Fibroblast of skin of scalp (primary cell): ENCODE data around the gene ADARB2.

Experiments used
- DNase-seq: peaks from one replicate; pipeline ENCODE4 v3.0.0-alpha.2; 2013

Gene ADARB2

GRCh38 chr10:1564791-1565190 lies 172.5 kb downstream of the ADARB2 start:
- no peak for DNase-seq

- DNase-seq, result no peak
Observed at GRCh38 chr10:1563028-1563427, 174.3 kb downstream of the ADARB2 start.

GRCh38 chr10:1561731-1562337 lies 175.5 kb downstream of the ADARB2 start:
- DNase-seq, result no peak

GRCh38 chr10:1560535-1561192 lies 176.7 kb downstream of the ADARB2 start:
- DNase-seq, result no peak

GRCh38 chr10:1559761-1560160 lies 177.6 kb downstream of the ADARB2 start:
- DNase-seq, result no peak

GRCh38 chr10:1559311-1559710 lies 178.0 kb downstream of the ADARB2 start:
- no peak for DNase-seq

GRCh38 chr10:1558906-1559305 lies 178.4 kb downstream of the ADARB2 start:
- no peak for DNase-seq

GRCh38 chr10:1557081-1557480 lies 180.2 kb downstream of the ADARB2 start:
- DNase-seq, result no peak

GRCh38 chr10:1556496-1556895 lies 180.8 kb downstream of the ADARB2 start:
- DNase-seq, result no peak

GRCh38 chr10:1553951-1554350 lies 183.4 kb downstream of the ADARB2 start:
- no peak for DNase-seq

- no peak for DNase-seq
Observed at GRCh38 chr10:1552881-1553670, 184.2 kb downstream of the ADARB2 start.

- no peak for DNase-seq
Observed at GRCh38 chr10:1552406-1552805, 184.9 kb downstream of the ADARB2 start.

- no peak for DNase-seq
Observed at GRCh38 chr10:1551636-1552338, 185.5 kb downstream of the ADARB2 start.

GRCh38 chr10:1550616-1551015 lies 186.7 kb downstream of the ADARB2 start:
- DNase-seq, result no peak

GRCh38 chr10:1550291-1550595 lies 187.1 kb downstream of the ADARB2 start:
- DNase-seq, result no peak

- DNase-seq, result no peak
Observed at GRCh38 chr10:1549591-1550290, 187.6 kb downstream of the ADARB2 start.

GRCh38 chr10:1548596-1548995 lies 188.7 kb downstream of the ADARB2 start:
- DNase-seq, result no peak

- no peak for DNase-seq
Observed at GRCh38 chr10:1548146-1548545, 189.2 kb downstream of the ADARB2 start.

GRCh38 chr10:1546431-1547110 lies 190.8 kb downstream of the ADARB2 start:
- DNase-seq, result no peak

GRCh38 chr10:1545524-1545923 lies 191.8 kb downstream of the ADARB2 start:
- no peak for DNase-seq

- DNase-seq, result no peak
Observed at GRCh38 chr10:1544929-1545328, 192.4 kb downstream of the ADARB2 start.

- no peak for DNase-seq
Observed at GRCh38 chr10:1544209-1544673, 193.1 kb downstream of the ADARB2 start.
